H1 (cell line): ENCODE results near the gene PFDN1.

Experiments used
- BRCA1 ChIP-seq: IDR thresholded peaks from 2 replicates; pipeline ENCODE4 v1.6.1; 2012; ENCODE audit warnings: low read depth, low read length, improper control_type of control experiment
- CHD2 ChIP-seq: IDR thresholded peaks from 2 replicates; pipeline ENCODE4 v1.6.1; 2012; ENCODE audit warnings: low read length, improper control_type of control experiment
- CTCF ChIP-seq, 3 experiments: IDR thresholded peaks; 1 replicate in 2 of 3; 2 replicates in 1 of 3; pipeline versions ENCODE4 v1.5.1 to v1.6.1; 2011; ENCODE audit warnings: low read length in 3 of 3, mild to moderate bottlenecking in 3 of 3, inconsistent platforms in 2 of 3, low read depth in 1 of 3, moderate library complexity in 1 of 3; ENCODE audit not compliant: insufficient read depth in 1 of 3; ENCODE audit errors: control extremely low read depth in 1 of 3
- EGR1 ChIP-seq: IDR thresholded peaks from 2 replicates; pipeline ENCODE4 v1.6.1; 2011; ENCODE audit warnings: low read depth, low read length, borderline replicate concordance
- EP300 ChIP-seq, 2 experiments: IDR thresholded peaks; 1 replicate in 1 of 2; 2 replicates in 1 of 2; pipeline ENCODE4 v1.6.1; 2011 to 2012; ENCODE audit warnings: low read depth in 2 of 2, low read length in 2 of 2, mild to moderate bottlenecking in 2 of 2, borderline replicate concordance in 1 of 2, inconsistent platforms in 1 of 2, moderate library complexity in 1 of 2
- EZH2 ChIP-seq: fragments of 200-600 bp; sonication (generic); IDR thresholded peaks from 2 replicates; pipeline ENCODE4 v1.7.1; 2012; ENCODE audit warnings: low read depth, mild to moderate bottlenecking, moderate library complexity, low read length, inconsistent platforms; ENCODE audit not compliant: severe bottlenecking
- JUN ChIP-seq: IDR thresholded peaks from 2 replicates; pipeline ENCODE4 v1.6.1; 2011; ENCODE audit warnings: low read depth, mild to moderate bottlenecking, improper control_type of control experiment, low read length
- MAFK ChIP-seq: IDR thresholded peaks from 2 replicates; pipeline ENCODE4 v1.6.1; 2012; ENCODE audit warnings: low read depth, mild to moderate bottlenecking, improper control_type of control experiment, low read length
- POLR2AphosphoS5 ChIP-seq: IDR thresholded peaks from 2 replicates; pipeline ENCODE4 v1.6.1; 2011; ENCODE audit warnings: low read depth, low read length
- RBBP5 ChIP-seq: IDR thresholded peaks from 2 replicates; pipeline ENCODE4 v1.7.1; 2012; ENCODE audit warnings: low read depth, mild to moderate bottlenecking, inconsistent platforms, low read length, moderate library complexity, borderline replicate concordance
- TAF1 ChIP-seq: IDR thresholded peaks from 2 replicates; pipeline ENCODE4 v1.6.1; 2011; ENCODE audit warnings: mild to moderate bottlenecking, low read depth, low read length
- ZNF274 ChIP-seq: IDR thresholded peaks from 2 replicates; pipeline ENCODE4 v1.7.0; 2012; ENCODE audit warnings: low read length, borderline replicate concordance; ENCODE audit errors: extremely low read depth

GRCh38 chr5:140344683-140345423, 42.0 kb upstream of the PFDN1 start:
- no peak for TF ChIP-seq JUN
- TF ChIP-seq EP300 (IDR thresholded peaks at IDR 0.05; ENCODE audit: borderline replicate concordance in 1 of 2, low read depth in 2 of 2, low read length in 2 of 2): no peak
- TF ChIP-seq CTCF (IDR thresholded peaks at IDR 0.05; ENCODE audit: control extremely low read depth in 1 of 3, insufficient read depth in 1 of 3, low read depth in 1 of 3, low read length in 3 of 3): no peak; a peak in 1 of 4 replicates
- no peak for TF ChIP-seq RBBP5
- no peak for TF ChIP-seq TAF1
- no peak for TF ChIP-seq POLR2AphosphoS5
- TF ChIP-seq ZNF274: no peak
- TF ChIP-seq CHD2: no peak
- no peak for TF ChIP-seq MAFK
- TF ChIP-seq EZH2: no peak
- TF ChIP-seq BRCA1: no peak
- TF ChIP-seq EGR1: no peak
